KG1 (cell line): Measurements from ENCODE around the gene PLBD1.

ENCODE experiments used
- DNase-seq: peaks from one replicate; lab custom pipeline; 2025; lab: John Stamatoyannopoulos, UW

PLBD1 gene

DNA sequence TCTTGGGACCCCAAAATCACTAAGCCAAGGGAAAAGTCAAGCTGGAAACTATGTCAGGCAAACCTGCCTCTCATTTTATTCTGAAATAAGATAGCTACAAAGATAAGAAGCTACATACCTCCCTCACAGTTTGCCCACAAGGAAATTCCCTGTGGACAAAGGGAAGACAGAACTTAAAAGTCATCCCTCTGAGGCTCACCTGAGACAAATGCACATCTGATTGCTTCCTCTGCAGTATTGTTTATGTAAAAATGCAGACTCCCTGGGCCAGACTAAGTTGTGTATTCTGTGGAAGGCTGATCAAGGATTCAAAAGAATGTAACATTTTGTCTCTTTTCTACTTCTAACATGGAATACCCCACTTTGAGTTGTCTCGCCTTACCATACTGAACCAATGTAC, 2.5 kb upstream of the PLBD1 start:
- no peak for DNase-seq

- no peak for DNase-seq
Measured at GRCh38 chr12:14564336-14564959, 3.2 kb downstream of the PLBD1 start.

DNA sequence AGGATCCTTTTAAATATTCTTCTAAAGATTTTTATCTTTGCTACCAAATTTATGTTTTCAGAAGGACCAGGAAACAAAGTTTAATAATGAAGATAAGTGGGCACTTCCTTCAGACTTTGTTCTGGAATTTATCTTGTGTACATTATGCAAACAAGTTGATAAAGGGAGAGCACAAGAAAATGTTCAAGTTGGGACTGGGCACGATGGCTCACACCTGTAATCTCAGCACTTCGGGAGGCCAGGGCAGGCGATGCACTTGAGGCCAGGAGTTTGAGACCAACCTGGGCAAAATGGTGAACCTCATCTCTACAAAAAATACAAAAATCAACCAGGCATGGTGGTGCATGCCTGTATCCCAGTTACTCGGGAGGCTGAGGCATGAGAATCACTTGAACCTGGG, 4.6 kb downstream of the PLBD1 start:
- no peak for DNase-seq

DNA sequence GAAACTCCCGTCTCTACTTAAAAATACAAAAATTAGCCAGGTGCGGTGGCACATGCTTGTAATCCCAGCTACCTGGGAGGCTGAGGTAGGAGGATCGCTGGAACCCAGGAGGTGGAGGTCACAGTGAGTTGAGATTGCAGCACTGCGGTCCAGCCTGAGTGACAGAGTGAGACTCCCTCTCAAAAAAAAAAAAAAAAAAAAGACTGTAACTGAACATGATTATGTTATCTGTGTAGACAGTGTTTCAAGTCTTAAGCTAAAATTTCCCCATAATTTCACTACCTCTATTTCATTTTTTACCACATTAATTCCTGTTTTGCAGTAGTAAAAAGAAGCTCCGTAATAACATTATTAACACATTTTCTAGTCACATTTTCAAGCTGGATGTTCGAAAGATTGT, 5.4 kb downstream of the PLBD1 start:
- no peak for DNase-seq

- no peak for DNase-seq
Measured at GRCh38 chr12:14561677-14562238, 5.9 kb downstream of the PLBD1 start.

- DNase-seq = no peak
Measured at GRCh38 chr12:14560904-14561574, 6.6 kb downstream of the PLBD1 start.

- no peak for DNase-seq
Measured at GRCh38 chr12:14558473-14558959, 9.2 kb downstream of the PLBD1 start.

GRCh38 chr12:14557966-14558365, 9.7 kb downstream of the PLBD1 start:
- DNase-seq = no peak

GRCh38 chr12:14554281-14555007, 13.2 kb downstream of the PLBD1 start:
- DNase-seq = no peak

GRCh38 chr12:14548609-14549008, 19.1 kb downstream of the PLBD1 start:
- DNase-seq = no peak

- DNase-seq = no peak
Measured at GRCh38 chr12:14547571-14547970, 20.1 kb downstream of the PLBD1 start.

GRCh38 chr12:14545144-14546124, 22.2 kb downstream of the PLBD1 start:
- DNase-seq = no peak

DNA sequence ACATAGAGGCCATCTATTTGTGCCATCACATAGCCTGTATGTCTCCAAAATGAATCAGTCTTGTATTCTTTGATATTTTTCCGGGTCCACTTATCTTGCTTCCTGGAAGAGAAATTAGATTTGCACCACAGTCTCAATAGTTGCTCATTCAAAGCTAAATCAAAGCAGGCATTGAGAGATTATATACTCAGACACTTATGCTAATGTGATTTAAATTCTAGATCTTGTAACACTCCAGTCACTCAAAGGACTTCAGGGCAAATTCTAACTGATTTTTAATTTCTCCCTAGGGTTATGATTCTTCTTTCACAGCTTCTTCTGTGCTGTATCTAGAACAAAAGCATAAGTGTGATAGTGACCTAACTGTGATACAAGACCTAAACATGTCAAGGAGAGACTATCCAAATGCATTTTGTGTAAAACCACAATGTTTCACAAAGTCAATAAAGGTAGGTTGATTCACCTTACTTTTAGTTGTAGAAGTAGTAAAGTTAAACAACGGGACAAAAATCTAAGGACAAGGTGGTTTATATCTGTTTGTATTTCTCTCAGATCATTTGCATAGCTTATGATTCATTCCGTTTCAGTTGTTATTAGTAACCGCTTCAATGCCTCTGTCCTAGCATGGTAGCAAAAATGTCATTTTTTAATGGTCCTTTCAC, 26.8 kb downstream of the PLBD1 start:
- no peak for DNase-seq

DNA sequence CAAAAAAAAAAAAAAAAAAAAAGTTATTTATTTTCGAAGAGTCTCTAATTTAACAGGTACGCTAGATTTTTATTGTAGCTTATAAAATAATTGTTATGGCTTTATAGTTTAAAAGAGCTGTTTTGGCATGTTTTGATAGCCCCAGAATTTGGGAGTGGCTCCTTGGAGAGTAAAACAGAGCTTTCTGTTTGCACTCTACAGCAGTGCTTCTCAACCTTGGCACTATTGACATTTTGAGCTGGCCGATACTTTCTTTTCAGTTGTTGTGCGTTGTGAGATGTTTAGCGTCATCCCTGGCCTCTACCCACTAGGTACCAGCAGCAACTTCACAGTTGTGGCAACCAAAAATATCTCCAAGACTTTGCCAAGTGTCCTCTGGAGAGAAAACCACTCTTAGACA, 30.6 kb downstream of the PLBD1 start:
- no peak for DNase-seq

- no peak for DNase-seq
Measured at GRCh38 chr12:14532152-14532551, 35.5 kb downstream of the PLBD1 start.

- DNase-seq = no peak
Measured at GRCh38 chr12:14525964-14526363, 41.7 kb downstream of the PLBD1 start.

DNA sequence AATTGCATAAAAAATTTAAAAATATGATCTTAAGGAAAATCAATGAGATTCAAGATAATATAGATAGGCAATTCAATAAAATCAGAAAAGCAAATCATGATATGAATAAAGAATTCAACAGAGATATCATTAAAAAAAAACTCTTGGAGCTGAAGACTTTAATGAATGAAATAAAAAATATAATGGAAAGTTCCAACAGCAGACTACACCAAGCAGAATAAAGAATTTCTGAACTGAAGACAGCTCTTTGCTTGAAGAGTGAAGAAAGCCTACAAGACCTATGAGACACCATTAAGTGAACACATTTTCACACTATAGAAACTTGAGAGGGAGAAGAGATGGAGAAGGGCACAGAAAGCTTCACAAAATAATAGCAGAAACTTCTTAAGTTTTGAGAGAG, 45.9 kb downstream of the PLBD1 start:
- no peak for DNase-seq

DNA sequence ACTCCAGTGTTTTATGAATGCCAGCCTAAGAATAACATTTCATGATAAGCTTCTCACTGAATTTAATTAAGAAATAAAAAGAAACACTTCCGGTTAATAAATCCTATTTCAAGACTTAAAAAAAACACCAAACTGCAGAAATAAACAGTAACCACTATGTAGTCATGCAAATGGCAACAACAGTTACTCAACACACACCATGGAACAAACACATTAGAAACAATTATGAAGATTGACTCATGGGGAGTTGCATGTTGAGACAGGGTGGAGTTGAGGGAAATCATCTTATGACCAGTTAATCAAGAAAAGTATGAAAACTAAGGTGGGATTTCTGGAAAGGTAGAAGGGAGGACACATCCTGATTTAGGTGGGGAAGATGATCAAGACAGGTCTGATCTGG, 52.7 kb downstream of the PLBD1 start:
- DNase-seq = no peak

GRCh38 chr12:14514154-14514842, 53.4 kb downstream of the PLBD1 start:
- DNase-seq = no peak

DNA sequence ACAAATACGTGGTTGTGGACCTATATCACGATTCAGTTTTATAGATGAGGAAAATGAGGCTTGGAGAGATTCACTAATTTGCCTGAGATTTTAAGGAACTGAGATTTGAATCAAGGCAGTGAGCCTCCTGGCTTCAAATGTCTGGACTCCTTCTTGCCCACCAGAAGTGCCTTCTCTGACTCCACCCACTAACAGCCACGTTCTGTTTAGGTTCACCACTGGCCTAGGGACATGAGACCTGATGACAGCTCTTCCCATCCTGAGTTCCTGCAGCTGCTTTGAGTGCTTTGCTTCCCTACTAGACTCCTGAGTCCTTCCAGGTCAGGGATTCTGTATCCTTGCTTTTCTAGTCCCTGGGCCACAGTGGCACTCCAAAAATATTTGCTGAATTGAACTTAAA, 57.1 kb downstream of the PLBD1 start:
- DNase-seq = no peak
